ENCODE data around the gene HTR1A.

The HTR1A gene

GRCh38 chr5:63931836-63932235 lies 30.4 kb downstream of the HTR1A start:
- no peaks in the 10 kb centered on the region for H3K36me3 Mint-ChIP-seq
- H3K9me3 Mint-ChIP-seq, result peaks cover 3% of the 10 kb centered on the region
- no peaks in the 10 kb centered on the region for H3K27me3 Mint-ChIP-seq
- no peak overlapping the region for H3K27ac Mint-ChIP-seq
- ATAC-seq, result no peak
- H3K4me1 Mint-ChIP-seq, result no peaks in the 10 kb centered on the region
- H3K4me3 Mint-ChIP-seq, result no peak overlapping the region

GRCh38 chr5:63928451-63928850 lies 33.8 kb downstream of the HTR1A start:
- Mint-ChIP-seq H3K4me3 (no peak overlapping the region), H3K9me3 (no peaks in the 10 kb centered on the region), H3K27me3 (no peaks in the 10 kb centered on the region), H3K4me1 (no peaks in the 10 kb centered on the region), H3K36me3 (no peaks in the 10 kb centered on the region), H3K27ac (no peak overlapping the region)
- ATAC-seq, result no peak

DNA sequence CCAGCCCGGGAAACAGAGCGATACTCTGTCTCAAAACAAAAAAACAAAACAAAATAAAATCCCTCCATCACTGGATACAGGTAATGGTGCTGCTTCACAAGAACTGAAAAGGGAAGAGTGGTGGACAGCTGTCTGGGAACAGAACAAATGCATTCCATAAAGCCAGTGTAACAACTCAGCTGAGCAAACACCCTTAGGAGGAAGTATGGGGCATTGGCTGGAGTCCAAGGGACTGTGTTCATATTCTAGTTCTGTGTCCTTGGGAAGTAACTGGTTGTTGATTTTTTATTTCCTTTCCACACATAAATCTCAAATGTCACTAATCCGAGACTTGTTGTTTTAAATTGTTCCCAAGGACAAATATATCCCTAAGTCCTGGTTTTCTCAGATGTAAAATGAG lies 38.3 kb downstream of the HTR1A start:
- Mint-ChIP-seq H3K27me3 (no peaks in the 10 kb centered on the region), H3K36me3 (no peaks in the 10 kb centered on the region), H3K4me1 (no peaks in the 10 kb centered on the region), H3K4me3 (no peak overlapping the region), H3K9me3 (peaks cover 2% of the 10 kb centered on the region), H3K27ac (no peak overlapping the region)
- no peak for ATAC-seq

DNA sequence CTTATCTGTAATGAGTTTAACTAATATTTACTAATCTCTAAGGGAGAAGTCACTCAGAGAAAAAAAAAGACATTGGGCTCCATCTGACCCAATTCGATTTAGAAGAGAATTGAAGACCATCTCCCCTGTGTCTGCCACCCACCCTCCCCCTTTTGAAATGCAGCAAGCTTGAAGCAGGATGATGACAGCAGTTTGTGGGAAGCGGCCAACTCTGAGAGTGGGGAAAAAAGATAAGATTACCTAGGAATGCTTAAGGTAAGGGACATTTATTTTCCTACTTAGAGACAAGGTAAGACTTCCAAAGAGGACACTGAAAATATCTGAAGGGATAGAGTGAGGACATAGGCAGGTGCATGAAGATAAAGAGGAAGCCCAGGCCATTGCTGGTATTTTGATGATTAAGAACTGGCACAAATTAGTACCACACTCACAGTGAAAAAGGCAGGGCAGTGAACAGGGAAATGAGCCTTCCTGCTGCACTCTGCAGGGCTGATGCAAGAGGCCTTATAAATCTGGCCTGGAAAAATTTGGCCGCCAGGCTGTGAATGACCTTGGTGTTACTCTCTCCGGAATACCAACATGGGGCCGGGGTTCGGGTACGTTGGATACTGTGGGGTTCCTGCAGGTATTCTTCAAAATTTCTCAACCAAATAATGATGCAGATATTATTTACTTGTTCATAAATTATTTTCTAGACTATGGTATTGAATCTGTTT lies 42.3 kb downstream of the HTR1A start:
- Mint-ChIP-seq H3K9me3 (peaks cover 4% of the 10 kb centered on the region), H3K27ac (no peak overlapping the region), H3K4me3 (no peak overlapping the region), H3K4me1 (no peaks in the 10 kb centered on the region), H3K27me3 (no peaks in the 10 kb centered on the region), H3K36me3 (no peaks in the 10 kb centered on the region)
- ATAC-seq, result no peak

DNA sequence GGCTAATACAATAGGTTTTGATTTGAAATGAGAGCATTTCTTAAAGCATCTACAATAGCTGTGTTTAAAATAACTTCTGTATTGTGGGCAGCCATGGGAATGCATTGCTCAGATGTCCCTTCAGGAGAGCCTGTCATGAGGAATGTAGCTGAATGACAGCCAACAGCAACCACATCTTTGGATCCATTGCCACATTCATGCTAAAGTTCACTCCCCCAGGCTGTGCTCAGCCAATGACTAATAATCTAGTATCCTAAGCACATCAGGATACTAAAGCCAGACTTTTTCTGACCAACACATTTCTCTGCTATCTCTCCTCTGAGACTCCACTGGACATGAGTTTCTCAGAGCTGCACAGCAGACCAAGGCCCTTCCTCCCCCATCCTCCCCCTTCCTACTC lies 45.5 kb downstream of the HTR1A start:
- Mint-ChIP-seq H3K9me3 (peaks cover 8% of the 10 kb centered on the region), H3K27me3 (no peaks in the 10 kb centered on the region), H3K27ac (no peak overlapping the region), H3K36me3 (no peaks in the 10 kb centered on the region), H3K4me1 (no peaks in the 10 kb centered on the region), H3K4me3 (no peak overlapping the region)
- no peak for ATAC-seq

DNA sequence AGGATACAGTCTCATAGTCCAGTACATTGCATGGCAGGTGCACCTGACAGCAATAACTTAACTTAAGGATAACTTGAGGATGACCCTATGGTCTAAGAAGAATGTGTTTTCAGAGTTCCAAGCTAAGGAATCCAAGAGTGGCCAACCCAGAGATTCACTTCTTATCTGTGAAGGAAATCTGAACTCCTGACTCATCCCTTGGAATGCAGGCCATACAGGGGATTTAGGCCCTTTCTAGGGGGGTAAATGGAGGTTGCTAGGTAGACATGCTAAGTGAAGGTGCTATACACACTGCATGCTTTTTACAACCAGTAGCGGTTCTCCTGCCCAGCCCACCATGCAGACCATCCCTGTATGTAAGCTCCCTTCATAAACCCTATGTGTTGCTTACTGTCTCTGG lies 50.4 kb downstream of the HTR1A start:
- ATAC-seq, result no peak
- no peaks in the 10 kb centered on the region for H3K36me3 Mint-ChIP-seq
- no peak overlapping the region for H3K4me3 Mint-ChIP-seq
- no peak overlapping the region for H3K27ac Mint-ChIP-seq
- H3K4me1 Mint-ChIP-seq, result no peaks in the 10 kb centered on the region
- H3K27me3 Mint-ChIP-seq, result no peaks in the 10 kb centered on the region
- peaks cover 9% of the 10 kb centered on the region for H3K9me3 Mint-ChIP-seq
